ENCODE measurements around the gene SUMO3. TPM values are rescaled to one million over a fixed set of nuclear protein-coding genes. Genes with fewer than 3 reads are reported as not detected.

Gene SUMO3
- polyA plus RNA-seq, 1 donor (not counting 4 experiments of a cell fraction or from before 2014, with no cell fraction given) = 115 TPM

- peaks cover 3% of the 10 kb centered on the region for H4K20me1 ChIP-seq (ENCODE audit: control insufficient read depth, extremely low read depth, insufficient read depth, low read length)
- dilution Hi-C loops (cut with MboI; ENCODE audit: extremely low pct_ligation_motif_present, low sequenced_read_pairs) = no loop called here
- peaks cover 28 to 36% of the 10 kb centered on the region in 2 experiments for H3K36me3 ChIP-seq (ENCODE audit: control insufficient read depth in 2 of 2, extremely low read depth in 1 of 2, insufficient read depth in 2 of 2, low read length in 2 of 2)
- no peaks in the 10 kb centered on the region for H3K9me3 ChIP-seq (ENCODE audit: control insufficient read depth, low read depth, low read length)
- peaks cover 13% of the 10 kb centered on the region for H3K4me1 ChIP-seq (ENCODE audit: control insufficient read depth, extremely low read depth, insufficient read depth, low read length)
- no peak overlapping the region for H3K9ac ChIP-seq (ENCODE audit: control insufficient read depth, extremely low read depth, insufficient read depth, low read length)
- peaks cover 12% of the 10 kb centered on the region for H3K79me2 ChIP-seq (ENCODE audit: control insufficient read depth, insufficient read depth, low read length)
- no peaks in the 10 kb centered on the region for H3K27me3 ChIP-seq (ENCODE audit: control insufficient read depth, extremely low read depth, insufficient read depth, low read length)
- H3K4me3 ChIP-seq (ENCODE audit: control insufficient read depth in 2 of 3, extremely low read depth in 1 of 3, insufficient read depth in 2 of 3, low read depth in 1 of 3, low read length in 3 of 3) = no peak overlapping the region
- no peaks in the 10 kb centered on the region for H3K9me1 ChIP-seq (ENCODE audit: control insufficient read depth, extremely low read depth, insufficient read depth, low read length)
- no peak for FAIRE-seq
- no peak overlapping the region for H3K4me2 ChIP-seq (ENCODE audit: control insufficient read depth, extremely low read depth, insufficient read depth, low read depth, low read length)
- TF ChIP-seq CTCF (optimal IDR thresholded peaks at IDR 0.05 in 1 of 3, IDR thresholded peaks at IDR 0.05 in 1 of 3, conservative IDR thresholded peaks at IDR 0.05 in 1 of 3; ENCODE audit: extremely low read depth in 1 of 3, insufficient read depth in 2 of 3, low read length in 3 of 3) = no peak
- no peak for TF ChIP-seq EZH2 (IDR thresholded peaks at IDR 0.05; ENCODE audit: low read length)
- no peak overlapping the region for H3K27ac ChIP-seq (ENCODE audit: control insufficient read depth, insufficient read depth, low read length)
- no peak for DNase-seq (ENCODE audit: low read depth, low spot score)
- H2AFZ ChIP-seq (ENCODE audit: control insufficient read depth, low read length) = no peak overlapping the region
These were observed 32.4 kb upstream of the SUMO3 start for GRCh38 chr21:44850208-44850800.

GRCh38 chr21:44849616-44850130 lies 31.8 kb upstream of the SUMO3 start:
- Histone ChIP-seq H3K9me3 (ENCODE audit: control insufficient read depth, low read depth, low read length) (no peaks in the 10 kb centered on the region), H3K4me2 (ENCODE audit: control insufficient read depth, extremely low read depth, insufficient read depth, low read depth, low read length) (no peak overlapping the region), H3K4me3 (ENCODE audit: control insufficient read depth in 2 of 3, extremely low read depth in 1 of 3, insufficient read depth in 2 of 3, low read depth in 1 of 3, low read length in 3 of 3) (no peak overlapping the region), H3K27me3 (ENCODE audit: control insufficient read depth, extremely low read depth, insufficient read depth, low read length) (no peaks in the 10 kb centered on the region), H3K36me3 (ENCODE audit: control insufficient read depth in 2 of 2, extremely low read depth in 1 of 2, insufficient read depth in 2 of 2, low read length in 2 of 2) (peaks cover 25 to 34% of the 10 kb centered on the region in 2 experiments), H3K79me2 (ENCODE audit: control insufficient read depth, insufficient read depth, low read length) (peaks cover 12% of the 10 kb centered on the region), H3K4me1 (ENCODE audit: control insufficient read depth, extremely low read depth, insufficient read depth, low read length) (peaks cover 13% of the 10 kb centered on the region), H3K9me1 (ENCODE audit: control insufficient read depth, extremely low read depth, insufficient read depth, low read length) (no peaks in the 10 kb centered on the region), H4K20me1 (ENCODE audit: control insufficient read depth, extremely low read depth, insufficient read depth, low read length) (peaks cover 3% of the 10 kb centered on the region), H2AFZ (ENCODE audit: control insufficient read depth, low read length) (no peak overlapping the region), H3K27ac (ENCODE audit: control insufficient read depth, insufficient read depth, low read length) (no peak overlapping the region), H3K9ac (ENCODE audit: control insufficient read depth, extremely low read depth, insufficient read depth, low read length) (no peak overlapping the region)
- dilution Hi-C loops (cut with MboI; ENCODE audit: extremely low pct_ligation_motif_present, low sequenced_read_pairs) = no loop called here
- no peak for TF ChIP-seq CTCF (optimal IDR thresholded peaks at IDR 0.05 in 1 of 3, IDR thresholded peaks at IDR 0.05 in 1 of 3, conservative IDR thresholded peaks at IDR 0.05 in 1 of 3; ENCODE audit: extremely low read depth in 1 of 3, insufficient read depth in 2 of 3, low read length in 3 of 3)
- TF ChIP-seq EZH2 (IDR thresholded peaks at IDR 0.05; ENCODE audit: low read length) = no peak
- no peak for DNase-seq (ENCODE audit: low read depth, low spot score)
- FAIRE-seq = no peak
